ENCODE results near the gene SLC9A8. TPM values are rescaled to one million over a fixed set of nuclear protein-coding genes. Genes with fewer than 3 reads are reported as not detected.

The SLC9A8 gene
- total and polyA plus RNA-seq, 2 of the 8 experiments (the other 6 are each of a cell fraction or from before 2014, with no cell fraction given) = 3.2 to 6.2 TPM

DNA sequence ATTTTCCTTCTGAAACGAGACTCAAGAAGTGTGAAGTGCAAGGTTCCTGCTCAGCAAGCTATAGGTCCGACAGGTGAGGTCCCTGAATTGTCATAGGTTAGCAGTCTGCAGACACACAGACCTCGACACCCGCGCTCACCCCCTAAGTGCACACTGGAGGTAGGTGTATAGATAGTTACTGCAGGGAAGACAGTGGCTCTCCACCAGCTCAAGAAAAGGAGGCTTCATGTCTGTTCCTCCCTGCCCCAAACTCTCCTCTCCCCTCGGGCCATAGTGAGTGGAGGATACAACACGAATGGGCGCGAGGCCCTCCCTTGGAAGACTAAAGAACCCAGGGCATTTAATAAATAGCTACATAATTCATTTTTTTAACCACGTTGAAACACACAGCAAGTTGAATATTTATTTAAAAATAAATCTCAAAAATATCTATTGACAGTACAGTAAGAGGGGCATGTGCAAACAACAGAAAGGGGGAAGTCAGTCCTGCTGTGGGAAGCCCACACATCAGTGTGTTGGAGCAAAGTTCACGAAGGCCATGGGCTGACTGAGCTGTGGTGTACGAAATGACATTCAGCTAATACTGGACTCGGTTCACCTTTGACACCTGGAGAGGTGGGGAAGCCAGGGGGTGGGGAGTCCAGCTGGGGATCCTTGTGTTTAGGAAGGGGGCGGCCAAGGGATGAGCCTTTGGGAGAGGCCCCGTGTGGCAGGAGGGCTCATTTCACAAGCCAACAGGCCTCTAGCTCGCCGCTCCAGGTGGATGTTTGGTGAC is 92.0 kb downstream of the SLC9A8 start:
- POLR2A ChIA-PET (ENCODE audit: partially characterized antibody) = interaction anchor here (2.8 kb wide), 1 partner anchor 13 kb away, joined by 7 read pairs; no protein-coding TSS in a partner anchor
- Histone ChIP-seq H3K4me3 (ENCODE audit: extremely low read depth in 1 of 4, insufficient read depth in 2 of 4, low read depth in 3 of 4, low read length in 4 of 4) (no peak overlapping the region), H3K79me2 (ENCODE audit: control insufficient read depth in 1 of 2, insufficient read depth in 2 of 2, low read length in 2 of 2) (0 out of 4 replicates have a peak, but pooled peaks cover 0 to 4% of the 10 kb centered on the region in 2 experiments), H4K8ac (ENCODE audit: extremely low read depth, insufficient read depth, low read length) (no peak overlapping the region), H2BK5ac (ENCODE audit: low read depth, low read length) (no peak overlapping the region), H3K4me1 (replicated peaks in 1 of 4; ENCODE audit: control insufficient read depth in 3 of 4, insufficient read depth in 4 of 4, low read length in 3 of 4) (no peaks in the 10 kb centered on the region), H2AFZ (ENCODE audit: low read length) (no peak overlapping the region), H2AK5ac (ENCODE audit: low read depth, low read length) (no peak overlapping the region), H3K14ac (ENCODE audit: insufficient read length) (no peak overlapping the region), H3K36me3 (ENCODE audit: control insufficient read depth in 2 of 4, insufficient read depth in 4 of 4, low read length in 3 of 4) (peaks cover 3 to 29% (median 9%) of the 10 kb centered on the region in 4 experiments; a peak in 5 of 8 replicates), H3K27ac (ENCODE audit: low read depth, low read length) (no peak overlapping the region), H3K9me3 (ENCODE audit: insufficient read depth in 2 of 2, low read depth in 1 of 2, low read length in 1 of 2) (no peaks in the 10 kb centered on the region), H2BK120ac (replicated peaks; ENCODE audit: low read depth, low read length) (no peak overlapping the region), H3K23ac (ENCODE audit: insufficient read length) (no peak overlapping the region), H2BK12ac (ENCODE audit: low read depth, low read length) (no peak overlapping the region), H3K27me3 (replicated peaks in 1 of 4; ENCODE audit: control insufficient read depth in 3 of 4, extremely low read depth in 1 of 4, insufficient read depth in 3 of 4, low read length in 3 of 4) (no peaks in the 10 kb centered on the region), H2BK15ac (ENCODE audit: low read length) (no peak overlapping the region), H2BK20ac (ENCODE audit: low read length) (no peak overlapping the region), H3K56ac (replicated peaks; ENCODE audit: insufficient read length, low read depth, low read length) (no peak overlapping the region), H4K91ac (replicated peaks; ENCODE audit: insufficient read length, low read length) (no peak overlapping the region), H3K4ac (replicated peaks; ENCODE audit: insufficient read length, low read depth, low read length) (no peak overlapping the region), H3K23me2 (ENCODE audit: low read depth, low read length) (no peaks in the 10 kb centered on the region), H3K18ac (ENCODE audit: extremely low read depth, low read length) (no peak overlapping the region), H3K79me1 (ENCODE audit: low read depth, low read length) (peaks cover 6% of the 10 kb centered on the region), H3K4me2 (ENCODE audit: insufficient read depth in 1 of 2, low read depth in 2 of 2, low read length in 2 of 2) (no peak overlapping the region), H3K9ac (replicated peaks in 1 of 4; ENCODE audit: extremely low read depth in 1 of 4, low read depth in 3 of 4, low read length in 3 of 4) (no peak overlapping the region), H4K5ac (ENCODE audit: insufficient read length, low read depth, low read length) (no peak overlapping the region), H4K20me1 (replicated peaks in 1 of 2; ENCODE audit: control insufficient read depth in 1 of 2, insufficient read depth in 2 of 2, low read length in 2 of 2) (peaks cover 0 to 18% of the 10 kb centered on the region in 2 experiments)
- no peak for FAIRE-seq
- 91% methylated on average over 17 of the region's 17 CpGs; no CpG with 5 or more reads in 1 of the 2 experiments for WGBS, 2 experiments (ENCODE audit: extremely low coverage in 1 of 2, insufficient coverage in 1 of 2, insufficient read length in 1 of 2, insufficient replicate concordance in 2 of 2, low coverage in 1 of 2, low lambda C conversion rate in 2 of 2, missing lambda C conversion rate in 1 of 2)
- DNase-seq (ENCODE audit: low read depth in 1 of 2, low spot score in 2 of 2) = no peak
- no peak for TF ChIP-seq JUND (IDR thresholded peaks at IDR 0.05; ENCODE audit: low read length)
- TF ChIP-seq, protein P1, sequence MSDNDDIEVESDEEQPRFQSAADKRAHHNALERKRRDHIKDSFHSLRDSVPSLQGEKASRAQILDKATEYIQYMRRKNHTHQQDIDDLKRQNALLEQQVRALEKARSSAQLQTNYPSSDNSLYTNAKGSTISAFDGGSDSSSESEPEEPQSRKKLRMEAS (IDR thresholded peaks at IDR 0.05) = no peak
- no peak for TF ChIP-seq SIX5 (IDR thresholded peaks at IDR 0.05; ENCODE audit: low read depth, low read length)
- TF ChIP-seq TBP (IDR thresholded peaks at IDR 0.05; ENCODE audit: low read depth, low read length) = no peak
- no peak for TF ChIP-seq BCL11A (IDR thresholded peaks at IDR 0.05; ENCODE audit: low read depth in 2 of 2, low read length in 2 of 2)
- TF ChIP-seq CHD1 (IDR thresholded peaks at IDR 0.05; ENCODE audit: low read depth, low read length) = no peak
- TF ChIP-seq JUN (IDR thresholded peaks at IDR 0.05; ENCODE audit: low read depth, low read length) = no peak
- no peak for TF ChIP-seq SUZ12 (IDR thresholded peaks at IDR 0.05; ENCODE audit: low read length)
- no peak for TF ChIP-seq PHF8 (conservative IDR thresholded peaks at IDR 0.05; ENCODE audit: low read depth, low read length)
- CTCF ChIA-PET (ENCODE audit: partially characterized antibody) = interaction anchor here (0.8 to 16.4 kb wide), 5 partner anchors 9 to 301 kb away, joined by 3 to 199 read pairs (median 4); no protein-coding TSS in a partner anchor

All from H1 (cell line).